ENCODE data around the gene NOX5. TPM values are rescaled to one million over a fixed set of nuclear protein-coding genes. Genes with fewer than 3 reads are reported as not detected.

The NOX5 gene
- total RNA-seq, 4 donors from 2014 or later, result 0.27 TPM; not detected in 3

- H3K27me3 ChIP-seq, result no peaks in the 10 kb centered on the region
- no peak overlapping the region for H3K27ac ChIP-seq
- in situ Hi-C loops (cut with MboI; ENCODE audit: low pct_ligation_motif_present in 1 of 4, low pct_unique_long_range_greater_than_20kb in 1 of 4, low sequenced_read_pairs in 3 of 4) (no loop called here), intact Hi-C loops (cut with DNase I; ENCODE audit: low total_unique reads) (no loop called here)
- no peaks in the 10 kb centered on the region for H3K9me3 ChIP-seq
- no peaks in the 10 kb centered on the region for H3K4me1 ChIP-seq
- no peak for DNase-seq
- no peaks in the 10 kb centered on the region for H3K36me3 ChIP-seq
- H3K4me3 ChIP-seq, result no peak overlapping the region
- no peak for TF ChIP-seq POLR2AphosphoS5 (IDR thresholded peaks at IDR 0.05)
- TF ChIP-seq EP300 (IDR thresholded peaks at IDR 0.05; ENCODE audit: low read depth), result no peak
- no peak for TF ChIP-seq CTCF (IDR thresholded peaks at IDR 0.05)
- TF ChIP-seq POLR2A (IDR thresholded peaks at IDR 0.05), result no peak
These were observed 79.1 kb downstream of the NOX5 start for GRCh38 chr15:69093614-69094013.

GRCh38 chr15:69094124-69094921 is 79.8 kb downstream of the NOX5 start:
- Histone ChIP-seq H3K27ac (no peak overlapping the region), H3K4me1 (no peaks in the 10 kb centered on the region), H3K36me3 (no peaks in the 10 kb centered on the region), H3K27me3 (no peaks in the 10 kb centered on the region), H3K4me3 (no peak overlapping the region), H3K9me3 (no peaks in the 10 kb centered on the region)
- in situ Hi-C loops (cut with MboI; ENCODE audit: low pct_ligation_motif_present in 1 of 4, low pct_unique_long_range_greater_than_20kb in 1 of 4, low sequenced_read_pairs in 3 of 4), result no loop called here
- no peak for DNase-seq
- no peak for TF ChIP-seq EP300 (IDR thresholded peaks at IDR 0.05; ENCODE audit: low read depth)
- no peak for TF ChIP-seq CTCF (IDR thresholded peaks at IDR 0.05)
- no peak for TF ChIP-seq POLR2A (IDR thresholded peaks at IDR 0.05)
- TF ChIP-seq POLR2AphosphoS5 (IDR thresholded peaks at IDR 0.05), result no peak
- intact Hi-C loops (cut with DNase I; ENCODE audit: low total_unique reads), result no loop called here
- WGBS, 2 donors (ENCODE audit: low coverage in 1 of 2), result 55% methylated on average over 8 of the region's 8 CpGs; no CpG with 5 or more reads in 1 of the 2 donors

- DNase-seq, result no peak
- 82% methylated on average over 1 of the region's 1 CpG; no CpG with 5 or more reads in 1 of the 2 donors for WGBS, 2 donors (ENCODE audit: low coverage in 1 of 2)
- in situ Hi-C loops (cut with MboI; ENCODE audit: low pct_ligation_motif_present in 1 of 4, low pct_unique_long_range_greater_than_20kb in 1 of 4, low sequenced_read_pairs in 3 of 4) (no loop called here), intact Hi-C loops (cut with DNase I; ENCODE audit: low total_unique reads) (no loop called here)
- Histone ChIP-seq H3K9me3 (no peaks in the 10 kb centered on the region), H3K4me1 (no peaks in the 10 kb centered on the region), H3K36me3 (no peaks in the 10 kb centered on the region), H3K4me3 (no peak overlapping the region), H3K27me3 (no peaks in the 10 kb centered on the region), H3K27ac (no peak overlapping the region)
- TF ChIP-seq POLR2A (IDR thresholded peaks at IDR 0.05), result no peak
- no peak for TF ChIP-seq EP300 (IDR thresholded peaks at IDR 0.05; ENCODE audit: low read depth)
- TF ChIP-seq CTCF (IDR thresholded peaks at IDR 0.05), result no peak
- TF ChIP-seq POLR2AphosphoS5 (IDR thresholded peaks at IDR 0.05), result no peak
These were observed 80.8 kb downstream of the NOX5 start for GRCh38 chr15:69095274-69095673.

- H3K36me3 ChIP-seq, result no peaks in the 10 kb centered on the region
- WGBS, 2 donors (ENCODE audit: low coverage in 1 of 2), result 51% methylated on average over 2 of the region's 2 CpGs; no CpG with 5 or more reads in 1 of the 2 donors
- H3K4me1 ChIP-seq, result no peaks in the 10 kb centered on the region
- no peaks in the 10 kb centered on the region for H3K9me3 ChIP-seq
- DNase-seq, result no peak
- no peak overlapping the region for H3K4me3 ChIP-seq
- no peak overlapping the region for H3K27ac ChIP-seq
- H3K27me3 ChIP-seq, result no peaks in the 10 kb centered on the region
- intact Hi-C loops (cut with DNase I; ENCODE audit: low total_unique reads), result no loop called here
- TF ChIP-seq POLR2AphosphoS5 (IDR thresholded peaks at IDR 0.05), result no peak
- TF ChIP-seq CTCF (IDR thresholded peaks at IDR 0.05), result no peak
- no peak for TF ChIP-seq POLR2A (IDR thresholded peaks at IDR 0.05)
- no peak for TF ChIP-seq EP300 (IDR thresholded peaks at IDR 0.05; ENCODE audit: low read depth)
- in situ Hi-C loops (cut with MboI; ENCODE audit: low pct_ligation_motif_present in 1 of 4, low pct_unique_long_range_greater_than_20kb in 1 of 4, low sequenced_read_pairs in 3 of 4), result no loop called here
These were observed 81.7 kb downstream of the NOX5 start for GRCh38 chr15:69096196-69096595.
